Central memory CD8-positive, alpha-beta T cell (primary cell): ENCODE measurements around the gene JPH3.

Experiments
- ATAC-seq: fragments of 150-1000 bp; cut with Tn5 transposase; replicated peaks from 2 replicates; pipeline ENCODE4 v1.10.0; 2022; ENCODE audit warnings: mild to moderate bottlenecking, moderate FRiP score, moderate number of reproducible peaks; ENCODE audit not compliant: poor library complexity, severe bottlenecking; ENCODE audit errors: extremely low read depth
- DNase-seq, 2 donors: peaks; one replicate each; pipeline ENCODE4 v3.0.0; 2021; ENCODE audit warnings: low spot score in 2 of 2
- H3K27ac Mint-ChIP-seq: one replicate; pipeline ENCODE4 v1.8.0; 2022; ENCODE audit warnings: low read depth, mild to moderate bottlenecking, moderate library complexity, mixed read lengths
- H3K27me3 Mint-ChIP-seq: one replicate; pipeline ENCODE4 v1.8.0; 2022; ENCODE audit warnings: mixed read lengths
- H3K36me3 Mint-ChIP-seq: one replicate; pipeline ENCODE4 v1.8.0; 2022; ENCODE audit warnings: mild to moderate bottlenecking, moderate library complexity, mixed read lengths; ENCODE audit not compliant: insufficient read depth
- H3K4me1 Mint-ChIP-seq: one replicate; pipeline ENCODE4 v1.8.0; 2022; ENCODE audit warnings: mixed read lengths
- H3K4me3 Mint-ChIP-seq: one replicate; pipeline ENCODE4 v1.8.0; 2022; ENCODE audit warnings: mild to moderate bottlenecking, moderate library complexity, mixed read lengths
- H3K9me3 Mint-ChIP-seq: one replicate; pipeline ENCODE4 v1.8.0; 2022; ENCODE audit warnings: mixed read lengths

JPH3 gene

DNA sequence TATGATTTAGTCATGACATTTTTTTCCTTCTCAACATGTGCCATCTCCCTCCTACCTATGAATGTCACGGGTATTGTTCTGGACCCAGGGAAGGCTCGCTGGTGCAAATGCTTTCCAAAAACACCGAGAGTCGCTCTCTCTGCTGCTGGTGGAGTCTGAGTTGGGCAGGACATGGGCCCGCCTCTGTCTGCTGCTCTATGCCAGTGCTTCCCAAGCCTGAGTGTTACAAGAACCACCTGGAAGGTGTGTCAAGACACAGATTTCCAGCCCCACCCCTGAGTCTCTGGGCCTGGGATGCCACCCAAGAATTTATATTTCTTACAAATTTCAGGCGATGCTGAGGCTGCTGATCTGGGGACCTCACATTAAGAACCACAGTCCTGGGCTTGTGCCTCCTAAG, 9.1 kb downstream of the JPH3 start:
- Mint-ChIP-seq H3K27ac (no peak overlapping the region), H3K4me3 (no peak overlapping the region), H3K9me3 (no peaks in the 10 kb centered on the region), H3K36me3 (peaks cover 2% of the 10 kb centered on the region), H3K4me1 (no peaks in the 10 kb centered on the region), H3K27me3 (peaks cover 35% of the 10 kb centered on the region)
- ATAC-seq (no peak), DNase-seq (no peak)

DNA sequence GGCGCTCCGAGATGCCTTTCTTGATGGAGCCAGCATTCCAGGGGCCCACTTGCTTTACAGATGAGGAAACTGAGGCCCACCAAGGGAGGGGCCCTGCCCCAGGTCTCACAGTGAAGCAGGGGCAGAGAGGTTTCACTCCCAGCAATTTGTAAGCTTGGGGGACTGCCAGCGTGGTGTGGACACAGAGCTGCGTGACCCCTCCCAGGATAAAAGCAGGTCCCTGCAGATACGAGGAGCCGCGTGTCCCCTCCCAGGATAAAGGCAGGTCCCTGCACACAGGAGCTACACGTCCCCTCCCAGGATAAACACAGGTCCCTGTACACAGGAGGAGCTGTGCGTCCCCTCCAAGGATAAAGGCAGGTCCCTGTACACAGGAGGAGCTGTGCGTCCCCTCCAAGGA, 11.7 kb downstream of the JPH3 start:
- no peaks in the 10 kb centered on the region for H3K9me3 Mint-ChIP-seq
- H3K27ac Mint-ChIP-seq: no peak overlapping the region

DNA sequence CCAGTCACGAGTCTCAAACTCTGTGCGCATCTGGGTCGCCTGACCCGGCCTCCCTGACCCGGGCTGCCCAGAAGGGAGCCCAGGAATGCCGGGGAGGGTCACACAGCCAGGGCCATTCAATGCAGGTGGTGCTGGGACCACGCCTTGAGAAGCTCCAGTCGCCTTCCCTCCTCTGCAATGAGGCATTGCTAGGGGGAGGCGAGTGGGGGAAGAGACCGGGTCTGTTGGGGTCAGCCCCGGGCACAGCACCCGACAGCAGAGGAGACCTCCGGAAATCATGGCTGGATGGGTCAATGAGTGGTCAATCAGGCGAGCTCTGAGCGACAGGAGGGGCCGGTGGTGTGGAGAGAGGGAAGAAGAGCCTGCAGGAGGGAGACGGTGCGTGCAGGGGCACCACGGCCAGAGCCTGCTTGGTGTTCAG, 13.3 kb downstream of the JPH3 start:
- Mint-ChIP-seq H3K27me3 (peaks cover 40% of the 10 kb centered on the region), H3K36me3 (no peaks in the 10 kb centered on the region), H3K4me1 (no peaks in the 10 kb centered on the region), H3K9me3 (no peaks in the 10 kb centered on the region), H3K4me3 (no peak overlapping the region), H3K27ac (no peak overlapping the region)
- ATAC-seq (no peak), DNase-seq (no peak)

More for the DNA sequence above, 11.7 kb downstream of the JPH3 start:
- ATAC-seq: no peak
- Mint-ChIP-seq H3K27me3 (peaks cover 27% of the 10 kb centered on the region), H3K4me3 (no peak overlapping the region), H3K4me1 (no peaks in the 10 kb centered on the region), H3K36me3 (no peaks in the 10 kb centered on the region)
- no peak for DNase-seq

DNA sequence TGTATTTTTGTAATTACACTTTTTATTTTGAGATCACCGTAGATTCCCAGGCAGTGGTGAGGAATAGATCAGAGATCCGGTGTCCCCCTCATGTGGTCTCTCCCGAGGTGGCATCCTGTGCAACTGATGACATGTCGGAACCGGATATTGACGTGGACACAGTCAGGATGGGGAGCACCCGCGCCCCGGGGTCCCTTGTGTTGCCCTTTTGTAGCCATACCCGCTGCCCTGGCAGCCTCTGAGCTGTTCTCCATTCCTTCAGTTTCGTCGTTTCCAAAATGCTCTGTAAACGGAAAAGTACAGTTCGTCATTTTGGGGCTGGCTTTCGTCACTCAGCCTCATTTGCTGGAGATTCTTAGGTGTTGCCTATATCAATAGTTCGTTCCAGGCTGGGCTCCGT, 14.2 kb downstream of the JPH3 start:
- Mint-ChIP-seq H3K9me3 (no peaks in the 10 kb centered on the region), H3K27me3 (peaks cover 40% of the 10 kb centered on the region)

DNA sequence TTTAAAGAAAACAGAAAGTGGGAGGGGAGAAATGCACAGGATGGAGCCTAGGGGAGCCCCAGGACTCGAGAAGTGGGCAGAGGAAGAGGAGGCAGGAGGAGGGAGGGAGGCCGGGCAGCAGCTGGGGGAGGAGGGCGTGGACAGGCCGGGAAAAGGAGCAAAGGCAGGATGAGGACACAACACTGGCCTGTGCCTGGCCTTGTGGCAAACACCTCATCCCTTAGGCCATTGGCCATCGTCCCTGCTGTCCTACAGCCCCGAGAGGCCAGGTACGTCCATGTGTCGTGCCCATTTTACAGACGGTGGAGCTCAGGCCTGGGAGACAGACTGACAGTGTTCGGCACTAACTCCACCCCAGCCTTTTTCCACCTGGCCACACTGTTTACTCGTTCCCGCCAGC, 15.9 kb downstream of the JPH3 start:
- Mint-ChIP-seq H3K27ac (no peak overlapping the region), H3K36me3 (no peaks in the 10 kb centered on the region), H3K27me3 (peaks cover 40% of the 10 kb centered on the region), H3K4me1 (no peaks in the 10 kb centered on the region), H3K9me3 (no peaks in the 10 kb centered on the region), H3K4me3 (no peak overlapping the region)
- DNase-seq (no peak), ATAC-seq (no peak)

More for the DNA sequence above, 14.2 kb downstream of the JPH3 start:
- Mint-ChIP-seq H3K4me1 (no peaks in the 10 kb centered on the region), H3K36me3 (no peaks in the 10 kb centered on the region), H3K27ac (no peak overlapping the region), H3K4me3 (no peak overlapping the region)
- ATAC-seq: no peak
- no peak for DNase-seq

DNA sequence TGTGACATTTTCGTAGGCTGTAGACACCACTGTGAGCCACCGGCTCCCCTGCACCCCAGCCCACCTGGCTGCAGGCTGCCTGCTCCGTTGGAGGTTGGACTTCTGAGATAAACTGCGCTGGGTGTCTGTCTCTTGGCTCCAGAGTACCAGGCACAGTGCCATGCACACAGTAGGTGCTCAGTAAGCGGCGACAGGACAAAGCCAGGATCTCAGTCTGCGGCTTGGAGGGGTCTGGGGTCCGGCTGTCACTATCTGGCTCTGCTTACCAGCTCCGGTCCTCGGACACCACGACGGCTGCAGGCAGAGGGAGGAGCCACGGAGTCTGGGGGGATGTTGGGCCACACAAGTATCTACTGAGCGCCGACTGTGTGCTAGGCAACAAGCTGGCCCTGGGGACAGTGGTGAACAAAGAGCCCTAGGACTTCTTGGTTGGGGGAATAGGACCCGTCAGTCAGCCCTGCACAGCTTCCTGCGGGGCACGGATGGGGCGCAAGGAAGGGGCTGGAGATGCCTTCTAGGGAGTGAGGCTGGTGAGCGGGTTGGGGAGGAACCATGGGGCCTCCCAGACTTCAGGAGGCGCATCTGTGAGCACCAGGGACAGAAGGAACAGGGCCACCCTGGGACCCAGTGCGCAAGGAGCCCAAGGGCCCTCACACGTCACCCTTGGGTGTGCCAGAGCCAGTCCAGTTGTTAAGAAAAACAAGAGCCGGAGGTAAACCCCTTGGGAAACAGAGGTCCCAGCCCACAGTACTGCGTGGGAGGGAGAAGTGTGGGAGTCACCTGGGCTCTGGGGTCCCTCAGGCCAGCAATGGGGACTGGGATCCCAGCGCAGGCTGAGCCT, 17.3 kb downstream of the JPH3 start:
- H3K27ac Mint-ChIP-seq: no peak overlapping the region
- peaks cover 40% of the 10 kb centered on the region for H3K27me3 Mint-ChIP-seq
- no peaks in the 10 kb centered on the region for H3K9me3 Mint-ChIP-seq
- no peak overlapping the region for H3K4me3 Mint-ChIP-seq
- no peak for ATAC-seq
- no peaks in the 10 kb centered on the region for H3K36me3 Mint-ChIP-seq
- DNase-seq: no peak
- H3K4me1 Mint-ChIP-seq: no peaks in the 10 kb centered on the region

DNA sequence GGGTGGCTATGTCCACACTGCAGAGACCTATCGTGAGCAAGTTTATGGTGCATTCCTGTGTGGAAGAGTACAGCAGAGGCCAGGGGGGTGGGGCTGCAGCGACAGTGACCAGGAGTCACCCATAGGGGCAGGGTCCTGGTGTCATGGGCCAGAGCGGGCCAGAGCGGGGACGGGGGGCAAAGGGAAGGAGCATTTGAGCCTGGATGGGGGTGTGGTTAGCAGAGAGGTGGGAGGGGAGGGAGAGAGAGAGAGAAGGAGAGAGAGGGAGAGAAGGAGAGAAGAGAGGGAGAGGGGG, 17.8 kb downstream of the JPH3 start:
- no peaks in the 10 kb centered on the region for H3K4me1 Mint-ChIP-seq
- H3K9me3 Mint-ChIP-seq: no peaks in the 10 kb centered on the region
- no peak overlapping the region for H3K27ac Mint-ChIP-seq
- H3K4me3 Mint-ChIP-seq: no peak overlapping the region
- H3K36me3 Mint-ChIP-seq: no peaks in the 10 kb centered on the region
- DNase-seq: no peak
- ATAC-seq: no peak
- peaks cover 40% of the 10 kb centered on the region for H3K27me3 Mint-ChIP-seq

DNA sequence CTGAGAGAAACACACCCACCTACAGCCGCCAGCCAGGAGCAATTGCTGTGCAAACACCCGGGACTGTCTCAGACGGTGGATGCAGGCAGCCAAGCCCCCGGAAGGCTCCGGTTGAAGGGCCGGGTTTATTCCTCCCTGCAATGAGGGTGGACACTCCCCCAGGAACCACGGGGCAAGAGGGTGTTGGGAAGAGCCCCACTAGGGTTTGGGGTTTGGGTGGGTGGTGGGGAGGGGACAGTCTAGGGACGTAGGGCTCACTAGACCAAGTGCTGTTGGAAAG, 19.2 kb downstream of the JPH3 start:
- no peak overlapping the region for H3K4me3 Mint-ChIP-seq
- ATAC-seq: no peak

DNA sequence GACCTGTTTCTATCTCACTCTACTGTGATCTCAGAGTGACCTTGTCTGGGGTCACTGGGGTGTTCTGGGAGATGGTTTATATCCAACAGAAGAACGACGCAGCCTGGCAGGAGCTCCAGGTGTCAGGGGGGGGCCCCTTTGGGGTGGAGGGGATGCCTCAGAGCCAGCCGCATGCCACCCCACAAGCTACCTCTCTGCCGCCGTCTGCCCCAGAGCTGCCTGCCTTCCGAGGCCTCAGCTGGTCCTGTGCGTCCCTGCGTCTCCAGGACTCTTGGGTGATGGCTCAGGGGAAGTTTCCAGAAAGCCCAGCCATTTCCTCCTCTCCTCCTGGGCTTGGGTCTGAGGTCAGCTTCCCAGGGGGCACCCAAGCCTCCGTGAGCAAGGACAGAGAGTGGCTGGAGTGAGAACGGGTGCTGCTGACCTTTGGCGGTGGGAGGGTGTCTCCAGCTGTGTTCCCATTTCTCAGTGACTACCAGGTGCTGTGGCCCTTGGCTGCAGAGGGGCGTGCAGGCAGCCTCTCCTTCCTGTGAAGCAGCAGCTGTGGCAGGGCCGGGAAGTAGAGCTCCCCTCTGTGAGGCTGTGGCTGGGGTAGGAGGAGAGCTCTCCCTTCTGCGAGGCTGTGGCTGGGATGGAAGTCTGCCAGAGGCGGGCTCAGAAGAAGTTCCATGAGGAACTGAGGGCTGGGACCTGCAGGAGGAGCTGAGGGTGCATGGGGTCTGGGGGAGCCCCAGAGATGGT, 19.8 kb downstream of the JPH3 start:
- Mint-ChIP-seq H3K36me3 (no peaks in the 10 kb centered on the region), H3K4me3 (no peak overlapping the region), H3K27ac (no peak overlapping the region), H3K27me3 (peaks cover 21% of the 10 kb centered on the region), H3K9me3 (no peaks in the 10 kb centered on the region), H3K4me1 (no peaks in the 10 kb centered on the region)
- DNase-seq (no peak), ATAC-seq (no peak)

More for the DNA sequence above, 19.2 kb downstream of the JPH3 start:
- Mint-ChIP-seq H3K27me3 (peaks cover 27% of the 10 kb centered on the region), H3K36me3 (no peaks in the 10 kb centered on the region), H3K4me1 (no peaks in the 10 kb centered on the region), H3K27ac (no peak overlapping the region), H3K9me3 (no peaks in the 10 kb centered on the region)
- DNase-seq: no peak

DNA sequence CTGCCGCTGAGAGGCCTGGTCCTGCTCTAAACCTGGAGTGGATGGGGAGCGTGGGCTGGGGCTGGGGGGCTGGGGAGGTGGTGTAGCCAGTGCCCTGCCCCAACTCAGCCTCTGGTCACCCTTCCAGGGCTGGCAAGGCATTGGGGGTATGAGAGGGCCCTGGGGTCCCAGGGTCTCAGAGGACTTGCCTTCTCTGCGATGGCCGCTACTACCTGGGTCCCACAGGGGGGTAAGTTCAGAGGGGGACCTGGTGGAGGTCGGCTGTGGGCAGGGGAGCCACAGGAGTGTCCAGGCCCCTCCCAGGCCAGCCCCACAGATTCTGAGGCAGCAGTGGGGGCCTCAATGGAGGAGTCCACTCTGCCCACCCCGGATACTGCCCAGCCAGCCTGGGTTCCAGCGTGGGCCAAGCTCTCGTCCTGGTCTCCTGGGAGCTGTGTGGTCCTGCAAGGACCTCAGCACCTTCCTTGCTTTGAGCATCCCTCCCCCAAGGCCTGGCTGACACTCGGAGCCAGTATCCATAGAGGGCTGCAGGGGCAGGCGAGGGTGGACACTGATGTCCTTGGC, 20.5 kb downstream of the JPH3 start:
- H3K36me3 Mint-ChIP-seq: no peaks in the 10 kb centered on the region
- no peaks in the 10 kb centered on the region for H3K4me1 Mint-ChIP-seq
- ATAC-seq (no peak), DNase-seq (no peak)
- H3K9me3 Mint-ChIP-seq: no peaks in the 10 kb centered on the region
- no peak overlapping the region for H3K4me3 Mint-ChIP-seq
- H3K27ac Mint-ChIP-seq: no peak overlapping the region
- H3K27me3 Mint-ChIP-seq: peaks cover 14% of the 10 kb centered on the region

DNA sequence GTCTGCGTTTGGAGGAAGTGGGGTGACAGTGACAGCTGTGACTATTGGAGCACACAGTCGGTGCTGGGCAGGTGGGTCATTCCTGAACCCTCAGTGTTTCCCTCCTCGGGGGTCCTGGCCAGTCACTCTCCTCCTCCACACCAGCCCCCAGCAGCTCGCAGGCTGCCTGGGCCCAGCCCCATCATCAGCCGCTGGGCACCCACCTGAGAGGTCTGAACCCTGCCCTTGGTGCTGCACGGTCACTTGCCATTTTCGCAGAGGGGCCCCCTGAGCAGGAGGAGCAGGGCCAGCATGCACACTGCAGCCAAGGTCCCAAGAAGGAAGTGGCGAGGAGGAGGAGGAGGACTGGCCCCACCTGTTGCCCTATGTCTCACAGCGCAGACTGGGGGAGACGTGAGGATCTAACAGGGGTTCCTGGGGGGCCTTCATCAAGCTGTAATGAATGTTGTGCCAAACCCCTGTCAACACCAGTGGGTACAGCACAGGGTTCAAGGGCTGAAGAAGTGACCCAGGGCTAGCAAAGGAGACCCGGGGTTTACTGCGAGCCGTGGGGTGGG, 23.0 kb downstream of the JPH3 start:
- Mint-ChIP-seq H3K4me3 (no peak overlapping the region), H3K27me3 (peaks cover 21% of the 10 kb centered on the region), H3K27ac (no peak overlapping the region), H3K36me3 (no peaks in the 10 kb centered on the region), H3K4me1 (no peaks in the 10 kb centered on the region), H3K9me3 (no peaks in the 10 kb centered on the region)
- ATAC-seq (no peak), DNase-seq (no peak)

DNA sequence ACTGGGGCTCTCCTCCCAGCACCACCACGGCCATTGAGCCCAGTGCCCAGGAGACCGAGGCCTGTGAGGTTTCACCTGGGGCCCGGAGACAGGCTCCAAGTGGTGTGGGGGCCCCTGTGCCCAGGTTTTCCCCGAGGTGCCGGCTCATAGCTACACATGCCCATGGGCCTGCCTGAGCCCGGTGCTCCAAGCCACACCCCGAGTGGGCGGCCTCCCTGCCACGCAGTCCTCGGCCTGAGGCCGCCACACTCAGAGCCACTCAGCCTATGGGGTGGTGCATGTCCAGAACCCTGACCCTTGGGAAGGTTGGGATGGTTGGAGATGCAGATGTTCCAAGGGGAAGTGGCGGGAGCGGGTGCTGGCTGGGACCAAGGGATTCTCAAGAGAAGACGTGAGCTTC, 24.1 kb downstream of the JPH3 start:
- no peaks in the 10 kb centered on the region for H3K36me3 Mint-ChIP-seq
- no peak overlapping the region for H3K4me3 Mint-ChIP-seq
- ATAC-seq: no peak
- H3K27ac Mint-ChIP-seq: no peak overlapping the region
- DNase-seq: no peak
- no peaks in the 10 kb centered on the region for H3K4me1 Mint-ChIP-seq
- H3K9me3 Mint-ChIP-seq: peaks cover 6% of the 10 kb centered on the region
- peaks cover 32% of the 10 kb centered on the region for H3K27me3 Mint-ChIP-seq

DNA sequence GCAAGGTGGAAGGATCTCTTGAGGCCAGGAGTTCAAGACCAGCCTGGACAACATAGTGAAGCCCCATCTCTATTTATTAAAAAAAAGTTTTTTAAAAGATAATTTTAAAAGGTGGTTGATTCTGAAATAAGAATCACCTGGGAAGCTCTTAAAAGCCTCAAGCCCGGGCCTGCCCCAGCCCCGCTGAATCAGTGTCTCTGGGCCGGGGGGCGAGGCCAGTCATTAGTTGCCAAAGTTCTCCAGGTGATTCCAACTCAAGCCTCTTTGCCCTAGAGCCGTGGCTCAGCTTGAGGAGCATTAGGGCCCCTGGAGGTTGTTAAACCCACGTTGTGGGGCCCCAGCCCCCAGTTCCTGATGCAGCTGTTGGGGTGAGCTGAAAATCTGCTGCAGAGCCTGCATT, 24.6 kb downstream of the JPH3 start:
- H3K27me3 Mint-ChIP-seq: peaks cover 37% of the 10 kb centered on the region
- H3K4me1 Mint-ChIP-seq: no peaks in the 10 kb centered on the region
- no peak for ATAC-seq

More for the DNA sequence above, 24.6 kb downstream of the JPH3 start:
- DNase-seq: no peak
- Mint-ChIP-seq H3K9me3 (peaks cover 6% of the 10 kb centered on the region), H3K36me3 (no peaks in the 10 kb centered on the region), H3K27ac (no peak overlapping the region), H3K4me3 (no peak overlapping the region)
